Activated T-cell treated with anti-CD3 and anti-CD28 coated beads, Interleukin-2, amount 50 U/mL, for 4 hours (primary cell): ENCODE data around the gene DHX16. TPM values are rescaled to one million over a fixed set of nuclear protein-coding genes. Genes with fewer than 3 reads are reported as not detected.
A peak's percentile ranks its signal among the peaks of the same experiment; 100 is the strongest.

ENCODE experiments used
- ATAC-seq, 2 donors: fragments of 200-7000 bp; cut with Tn5 transposase; one replicate each; pipeline ENCODE4 v1.10.0; 2021
- DNase-seq: peaks from one replicate; pipeline ENCODE4 v3.0.0-alpha.2; 2020
- H3K27me3 Mint-ChIP-seq: one replicate; pipeline ENCODE4 v1.8.0; 2021; ENCODE audit warnings: low read depth, mixed read lengths
- H3K36me3 Mint-ChIP-seq: one replicate; pipeline ENCODE4 v1.8.0; 2022; ENCODE audit warnings: mixed read lengths; ENCODE audit not compliant: insufficient read depth
- H3K4me1 Mint-ChIP-seq: one replicate; pipeline ENCODE4 v1.8.0; 2021; ENCODE audit warnings: low read depth, mixed read lengths
- H3K4me3 Mint-ChIP-seq: one replicate; pipeline ENCODE4 v1.8.0; 2021; ENCODE audit warnings: mild to moderate bottlenecking, moderate library complexity, mixed read lengths
- H3K9me3 Mint-ChIP-seq: one replicate; pipeline ENCODE4 v1.8.0; 2021; ENCODE audit warnings: mixed read lengths
- total RNA-seq, 3 donors: library from RNA; stranded (reverse); gene quantifications; one replicate each; pipeline ENCODE4 v1.2.1, GENCODE V29; 2021

Gene DHX16
- total RNA-seq, 3 donors from 2014 or later: 54.2 to 57.2 (median 54.8) TPM

DNA sequence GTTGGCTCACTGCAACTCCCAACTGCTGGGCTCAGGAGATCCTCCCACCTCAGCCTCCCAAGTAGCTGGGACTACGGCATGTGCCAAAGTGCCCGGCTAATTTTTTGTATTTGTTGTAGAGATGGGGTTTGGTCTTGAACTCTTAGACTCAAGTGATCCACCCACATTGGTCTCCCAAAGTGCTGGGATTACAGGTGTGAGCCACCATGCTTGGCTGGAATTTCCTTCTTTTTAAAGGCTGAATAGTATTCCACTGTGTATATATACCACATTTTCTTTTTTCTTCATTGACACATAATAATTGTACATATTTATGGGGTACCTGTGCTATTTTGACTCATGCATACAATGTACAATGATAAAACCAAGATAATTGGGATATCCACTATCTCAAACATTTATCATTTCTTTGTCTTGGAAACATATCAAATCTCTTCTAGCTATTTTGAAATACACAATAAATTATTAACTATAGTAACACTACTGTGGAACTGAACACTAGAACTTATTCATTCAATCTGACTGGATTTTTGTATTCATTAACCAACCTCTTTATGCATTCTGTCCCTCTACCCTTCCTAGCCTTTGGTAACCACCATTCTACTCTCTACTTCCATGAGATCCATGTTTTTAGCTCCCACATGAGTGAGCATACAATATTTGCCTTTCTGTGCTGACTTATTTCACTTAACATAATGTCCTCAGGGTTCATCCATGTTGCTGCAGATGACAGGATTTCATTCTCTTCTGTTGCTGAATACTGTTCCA, 36.5 kb upstream of the DHX16 start:
- peaks cover 62% of the 10 kb centered on the region for H3K36me3 Mint-ChIP-seq
- H3K9me3 Mint-ChIP-seq: no peaks in the 10 kb centered on the region
- no peaks in the 10 kb centered on the region for H3K27me3 Mint-ChIP-seq
- ATAC-seq (no peak), DNase-seq (no peak)
- H3K4me3 Mint-ChIP-seq: no peak overlapping the region
- peaks cover 11% of the 10 kb centered on the region for H3K4me1 Mint-ChIP-seq

DNA sequence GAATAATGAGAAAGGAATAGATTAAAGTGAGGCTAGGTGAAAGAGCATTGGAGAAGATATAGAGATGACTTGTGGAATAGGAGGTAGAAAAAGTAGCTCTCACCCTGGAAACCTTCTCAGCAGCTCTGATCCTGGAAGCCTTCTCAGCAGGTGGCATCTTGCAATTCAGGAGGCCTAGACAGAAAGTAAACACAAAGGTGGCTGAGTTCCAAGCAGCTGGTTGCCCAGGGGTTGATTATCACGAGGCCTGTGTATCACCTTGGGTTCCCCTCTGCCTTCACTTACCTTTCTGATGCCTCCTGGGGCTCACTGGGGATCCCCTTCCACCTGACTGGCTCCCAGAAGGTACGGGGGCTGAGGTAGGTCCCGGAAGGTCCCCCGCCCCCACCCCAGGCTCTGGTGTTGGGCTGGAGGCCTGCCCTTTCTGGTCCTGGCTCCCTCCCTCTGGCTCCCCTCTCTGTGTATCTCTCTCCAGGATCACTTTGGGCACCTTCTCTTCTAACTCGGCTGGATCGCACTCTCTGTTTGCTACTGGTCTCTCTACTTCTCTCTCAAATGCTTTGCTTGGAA, 34.6 kb upstream of the DHX16 start:
- H3K4me3 Mint-ChIP-seq: no peak overlapping the region
- H3K36me3 Mint-ChIP-seq: peaks cover 61% of the 10 kb centered on the region
- H3K9me3 Mint-ChIP-seq: no peaks in the 10 kb centered on the region
- DNase-seq (no peak), ATAC-seq (no peak)
- no peaks in the 10 kb centered on the region for H3K27me3 Mint-ChIP-seq
- H3K4me1 Mint-ChIP-seq: peaks cover 7% of the 10 kb centered on the region

DNA sequence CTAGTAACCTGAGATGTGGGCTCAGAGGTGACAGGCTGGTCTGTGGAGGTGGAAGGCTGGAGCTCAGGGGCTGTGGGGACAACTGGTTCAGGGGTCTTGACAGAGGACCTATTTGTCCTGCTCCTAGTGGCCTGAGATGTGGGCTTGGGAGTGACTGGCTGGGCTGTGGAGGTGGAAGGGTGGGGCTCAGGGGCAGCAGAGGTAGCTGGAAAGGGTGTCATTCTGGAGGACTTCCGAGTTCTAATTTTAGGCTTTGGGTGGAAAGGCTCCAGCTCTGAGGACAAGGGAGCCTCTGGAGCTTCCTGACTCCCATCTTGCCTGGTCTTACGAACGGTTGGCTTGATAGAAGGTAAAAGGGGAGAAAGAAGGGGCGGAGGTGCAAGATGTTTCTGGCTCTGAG, 32.8 kb upstream of the DHX16 start:
- H3K4me3 Mint-ChIP-seq: no peak overlapping the region
- no peak for DNase-seq
- H3K36me3 Mint-ChIP-seq: peaks cover 48% of the 10 kb centered on the region
- no peaks in the 10 kb centered on the region for H3K9me3 Mint-ChIP-seq
- H3K4me1 Mint-ChIP-seq: no peaks in the 10 kb centered on the region
- H3K27me3 Mint-ChIP-seq: no peaks in the 10 kb centered on the region
- ATAC-seq: no peak

DNA sequence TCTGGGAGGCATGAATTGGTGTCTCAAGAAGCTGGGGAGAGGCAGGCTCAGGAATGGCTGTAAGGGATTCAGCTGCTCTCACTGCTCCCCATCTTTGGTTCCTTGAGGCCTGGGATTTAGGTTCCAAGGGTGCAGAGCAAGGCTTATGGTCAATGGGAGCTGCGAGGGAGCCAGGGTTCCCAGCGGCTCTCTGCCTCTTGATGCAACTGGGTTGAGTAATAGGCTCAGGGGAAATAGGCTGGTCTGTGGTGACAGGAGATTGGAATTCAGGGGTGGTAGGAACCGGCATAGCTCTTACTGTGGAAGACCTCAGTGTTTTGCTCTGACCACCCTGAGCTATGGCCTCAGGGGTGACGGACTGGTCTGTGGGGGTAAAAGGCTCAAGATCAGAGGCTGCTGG, 31.0 kb upstream of the DHX16 start:
- H3K4me3 Mint-ChIP-seq: no peak overlapping the region
- H3K36me3 Mint-ChIP-seq: peaks cover 53% of the 10 kb centered on the region
- no peak for ATAC-seq
- H3K27me3 Mint-ChIP-seq: no peaks in the 10 kb centered on the region
- no peak for DNase-seq
- H3K4me1 Mint-ChIP-seq: no peaks in the 10 kb centered on the region
- no peaks in the 10 kb centered on the region for H3K9me3 Mint-ChIP-seq

DNA sequence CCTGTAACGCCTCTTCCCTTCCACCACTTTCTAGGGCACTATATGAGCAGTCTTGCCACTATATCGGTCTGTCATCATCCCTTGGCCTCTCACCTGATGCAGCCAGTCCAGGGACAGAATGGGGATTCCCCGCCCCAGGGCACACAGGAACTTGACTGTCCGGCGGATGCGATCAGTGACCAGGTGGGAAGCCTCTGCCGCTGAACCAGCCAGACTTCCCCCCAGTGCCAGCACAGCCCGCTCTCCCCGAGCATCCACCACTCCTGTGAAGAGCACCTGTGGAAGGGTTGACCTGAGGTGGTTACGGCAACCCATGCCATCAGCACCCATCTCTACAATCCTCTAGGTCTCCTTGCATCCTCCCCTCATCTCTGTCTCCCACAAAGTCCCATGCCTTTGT, 30.2 kb upstream of the DHX16 start:
- ATAC-seq (no peak), DNase-seq (no peak)
- Mint-ChIP-seq H3K4me1 (no peaks in the 10 kb centered on the region), H3K36me3 (peaks cover 49% of the 10 kb centered on the region), H3K27me3 (no peaks in the 10 kb centered on the region), H3K4me3 (no peak overlapping the region), H3K9me3 (no peaks in the 10 kb centered on the region)

DNA sequence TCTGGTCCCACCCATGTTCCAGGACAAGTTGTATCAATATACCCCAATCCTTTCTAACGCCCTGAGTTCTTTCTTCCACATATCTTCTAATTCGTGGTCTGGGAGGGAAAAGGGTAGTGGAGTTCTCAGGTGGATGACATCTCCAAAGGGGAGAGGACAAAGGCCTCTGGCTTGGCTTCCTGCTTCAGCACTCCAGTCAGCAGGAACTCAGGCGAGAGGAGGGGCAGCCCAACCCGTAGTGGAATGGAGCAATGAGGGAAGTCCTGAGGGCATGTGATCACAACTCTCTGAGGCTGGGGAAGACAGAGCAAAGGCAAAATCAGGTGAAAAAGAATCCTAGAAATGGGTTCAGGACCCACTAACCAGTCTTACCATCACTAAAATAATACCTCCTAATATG, 27.5 kb upstream of the DHX16 start:
- H3K4me1 Mint-ChIP-seq: no peaks in the 10 kb centered on the region
- H3K27me3 Mint-ChIP-seq: no peaks in the 10 kb centered on the region
- ATAC-seq: no peak

DNA sequence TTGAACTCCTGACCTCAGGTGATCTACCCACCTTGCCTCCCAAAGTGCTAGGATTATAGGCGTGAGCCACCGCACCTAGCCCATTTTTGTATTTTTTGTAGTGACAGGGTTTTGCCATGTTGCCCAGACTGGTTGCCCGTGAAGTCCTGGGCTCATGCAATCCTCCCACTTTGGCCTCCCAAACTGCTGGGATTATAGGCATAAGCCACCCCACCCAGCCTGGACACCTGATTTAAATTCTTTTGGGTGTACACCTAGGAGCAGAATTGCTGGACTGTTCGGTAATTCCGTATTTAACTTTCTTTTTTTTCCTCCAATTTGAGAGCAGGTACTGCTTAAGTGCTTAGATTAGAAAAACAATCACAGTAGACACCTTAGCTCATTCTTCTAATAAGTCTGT, 23.6 kb upstream of the DHX16 start:
- no peak overlapping the region for H3K4me3 Mint-ChIP-seq
- DNase-seq: no peak
- H3K9me3 Mint-ChIP-seq: no peaks in the 10 kb centered on the region
- H3K27me3 Mint-ChIP-seq: no peaks in the 10 kb centered on the region
- H3K36me3 Mint-ChIP-seq: peaks cover 6% of the 10 kb centered on the region
- ATAC-seq: no peak
- H3K4me1 Mint-ChIP-seq: peaks cover 6% of the 10 kb centered on the region

More for the DNA sequence above, 27.5 kb upstream of the DHX16 start:
- Mint-ChIP-seq H3K36me3 (peaks cover 34% of the 10 kb centered on the region), H3K4me3 (no peak overlapping the region), H3K9me3 (no peaks in the 10 kb centered on the region)
- no peak for DNase-seq

DNA sequence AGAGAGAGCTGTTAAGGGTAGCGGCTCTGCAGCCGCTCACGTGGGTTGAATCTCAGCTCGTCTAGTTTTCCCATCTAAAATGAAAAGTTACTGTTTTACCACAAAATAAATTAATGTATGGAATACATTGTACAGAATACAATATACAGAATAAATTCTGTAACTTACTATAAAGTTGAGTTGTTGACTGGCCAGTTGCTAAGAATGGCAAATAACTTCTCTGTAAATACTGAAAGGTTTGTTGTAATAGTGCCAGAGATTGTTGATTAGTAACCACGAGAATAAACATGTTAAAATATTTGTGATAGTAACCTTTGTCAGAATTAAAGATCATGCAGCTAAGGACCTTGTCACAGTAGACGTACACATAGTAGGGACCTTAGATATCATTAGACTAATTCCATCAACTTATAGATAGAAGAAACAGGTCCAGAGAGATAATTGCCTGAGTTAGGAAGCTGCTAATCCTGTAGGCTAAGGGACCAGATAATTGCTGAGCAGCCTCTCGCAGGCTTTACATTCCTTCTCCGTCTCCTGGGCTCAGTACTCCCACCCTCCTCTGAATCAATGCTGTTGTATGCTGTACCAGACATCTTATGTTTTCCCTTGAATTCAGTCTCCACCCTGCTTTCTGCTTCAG, 18.5 kb upstream of the DHX16 start:
- ATAC-seq (no peak), DNase-seq (no peak)
- Mint-ChIP-seq H3K4me3 (peak overlapping the region; percentile 82), H3K27me3 (no peaks in the 10 kb centered on the region), H3K36me3 (no peaks in the 10 kb centered on the region), H3K4me1 (peaks cover 44% of the 10 kb centered on the region), H3K9me3 (no peaks in the 10 kb centered on the region)

DNA sequence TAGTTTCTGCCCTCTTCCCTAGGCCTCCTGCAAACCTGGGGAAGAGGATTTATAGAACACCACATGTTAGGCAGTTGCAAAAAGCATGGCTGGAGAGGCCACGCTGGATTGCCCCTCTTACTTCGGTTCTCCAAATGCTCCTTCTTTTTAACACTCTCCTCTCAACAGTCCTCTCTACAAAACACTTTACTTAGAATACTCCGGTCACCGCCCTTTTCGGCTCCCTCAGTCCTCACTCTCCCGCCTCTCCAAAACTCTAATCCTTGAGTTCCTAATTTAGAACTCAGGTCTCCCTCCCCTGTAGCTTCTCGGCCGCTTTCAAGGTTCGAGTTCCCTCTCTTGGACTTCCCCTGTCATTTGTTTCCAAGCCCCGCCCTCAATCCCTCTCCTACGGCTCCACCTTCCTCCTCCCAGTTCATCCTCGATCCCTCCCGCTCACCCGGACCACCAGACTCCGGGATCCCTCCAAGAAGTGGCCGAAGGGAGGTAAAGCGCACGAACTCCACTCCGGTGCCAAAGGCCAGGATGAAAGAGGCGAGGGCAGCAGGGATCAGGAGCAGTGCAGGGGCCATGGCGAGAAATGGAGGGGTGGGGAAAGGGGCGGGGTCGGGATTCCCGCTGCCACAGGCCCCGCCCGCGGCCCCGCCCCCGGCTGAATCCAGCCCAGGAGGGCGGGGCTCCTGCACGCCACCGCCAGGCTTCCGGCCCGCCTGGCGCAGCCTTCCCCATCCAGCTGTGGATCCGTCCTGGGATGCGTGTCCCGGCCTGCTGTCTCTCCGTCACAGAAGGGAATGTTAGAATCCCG, 17.8 kb upstream of the DHX16 start, which contains the start of gene NRM:
Gene NRM (minus strand): TSS at position 582 of the 805 bp plus-strand sequence. CDS start 10 bp downstream, at position 572.
- ATAC-seq (peak; percentile 49 to 57), DNase-seq (peak; percentile 69)
- Mint-ChIP-seq H3K4me1 (peaks cover 44% of the 10 kb centered on the region), H3K9me3 (no peaks in the 10 kb centered on the region), H3K27me3 (no peaks in the 10 kb centered on the region), H3K36me3 (peaks cover under 1% of the 10 kb centered on the region), H3K4me3 (peak within 1 kb of the TSS; percentile 82)

DNA sequence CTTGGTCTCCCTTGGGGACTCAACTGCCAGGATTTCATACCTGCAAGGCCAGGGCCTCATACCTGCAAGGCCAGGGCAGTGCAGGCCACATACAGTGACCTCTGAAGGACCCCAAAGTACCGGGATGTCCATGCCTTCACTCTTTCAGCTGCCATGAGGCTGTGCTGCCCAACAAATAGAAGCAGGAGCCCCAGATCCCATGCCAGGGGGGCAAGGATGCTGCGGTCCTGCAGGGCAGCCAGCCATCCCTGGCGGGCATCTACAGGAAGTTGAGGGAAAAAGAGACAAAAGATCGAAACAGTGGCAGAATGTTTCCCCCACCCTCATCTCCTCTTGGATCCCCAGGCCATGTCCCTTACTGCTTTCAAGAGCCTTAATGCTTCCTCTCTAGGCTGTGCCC, 17.2 kb upstream of the DHX16 start:
- Mint-ChIP-seq H3K27me3 (no peaks in the 10 kb centered on the region), H3K4me1 (peaks cover 44% of the 10 kb centered on the region), H3K4me3 (peak overlapping the region; percentile 82), H3K9me3 (no peaks in the 10 kb centered on the region), H3K36me3 (peaks cover 6% of the 10 kb centered on the region)
- no peak for ATAC-seq
- no peak for DNase-seq

DNA sequence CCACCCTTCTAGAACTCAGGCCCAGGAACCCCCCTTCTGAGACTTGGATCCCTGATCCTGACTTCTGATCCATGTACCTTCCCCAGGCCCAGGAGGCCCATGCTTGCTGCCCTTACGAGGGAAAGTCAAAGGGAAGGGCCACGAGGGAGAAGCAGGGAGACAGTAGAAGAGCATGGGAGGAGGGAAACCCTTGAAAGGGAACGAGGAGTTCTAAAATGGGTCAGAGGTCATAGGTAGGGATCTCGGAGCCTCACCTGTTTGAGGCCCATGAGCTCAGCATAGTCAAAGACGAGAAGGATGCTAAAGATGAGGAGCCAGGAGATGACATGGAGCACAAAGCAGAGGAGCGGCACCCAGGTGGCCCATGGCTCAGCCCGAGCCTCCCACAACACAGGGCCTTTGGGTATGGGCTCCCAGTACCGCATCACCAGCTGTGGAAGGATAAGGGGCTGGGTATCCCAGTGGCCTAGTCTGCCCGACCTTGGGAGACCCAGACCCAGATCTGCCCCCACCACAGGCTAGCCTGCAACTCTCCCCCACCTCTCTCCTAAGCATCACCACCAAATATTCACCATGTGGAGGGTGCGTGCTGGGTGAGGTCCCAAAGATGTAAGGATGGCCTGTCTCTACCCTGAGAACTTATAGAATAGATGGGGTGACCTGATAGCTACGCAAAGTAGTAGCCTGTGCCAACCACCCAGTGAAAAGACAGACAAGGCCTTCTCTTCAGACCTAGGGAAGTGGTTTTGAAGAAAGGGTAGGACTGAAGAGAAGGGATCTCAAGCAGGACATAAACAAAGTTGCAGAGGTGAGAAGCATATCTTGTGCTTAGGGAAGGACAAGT, 16.4 kb upstream of the DHX16 start:
- peaks cover 9% of the 10 kb centered on the region for H3K36me3 Mint-ChIP-seq
- H3K27me3 Mint-ChIP-seq: no peaks in the 10 kb centered on the region
- no peaks in the 10 kb centered on the region for H3K9me3 Mint-ChIP-seq
- peaks cover 44% of the 10 kb centered on the region for H3K4me1 Mint-ChIP-seq
- peak overlapping the region; percentile 100 for H3K4me3 Mint-ChIP-seq
- ATAC-seq (no peak), DNase-seq (no peak)

DNA sequence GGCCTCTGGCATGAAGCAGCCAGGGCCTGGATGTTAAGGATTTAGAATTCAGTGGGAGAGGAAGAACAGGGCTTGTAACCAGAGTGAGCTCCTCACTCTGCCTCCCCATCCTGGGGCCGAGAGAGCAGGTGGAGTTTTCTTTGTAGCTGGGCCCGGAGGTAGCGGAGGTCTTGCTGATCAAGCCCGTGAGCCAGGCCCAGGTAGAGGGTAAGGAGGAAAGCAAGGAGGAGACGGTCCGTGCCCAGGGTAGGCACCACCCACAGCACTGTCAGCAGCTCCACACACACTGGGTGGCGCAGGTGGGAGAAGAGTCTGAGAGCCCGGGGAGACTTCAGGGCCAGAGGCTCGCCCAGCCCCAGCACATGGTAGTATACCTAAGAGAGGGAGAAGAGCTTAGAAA, 15.8 kb upstream of the DHX16 start:
- Mint-ChIP-seq H3K27me3 (no peaks in the 10 kb centered on the region), H3K4me3 (peak overlapping the region; percentile 100), H3K9me3 (no peaks in the 10 kb centered on the region), H3K36me3 (peaks cover 14% of the 10 kb centered on the region), H3K4me1 (peaks cover 44% of the 10 kb centered on the region)
- ATAC-seq (no peak), DNase-seq (no peak)

DNA sequence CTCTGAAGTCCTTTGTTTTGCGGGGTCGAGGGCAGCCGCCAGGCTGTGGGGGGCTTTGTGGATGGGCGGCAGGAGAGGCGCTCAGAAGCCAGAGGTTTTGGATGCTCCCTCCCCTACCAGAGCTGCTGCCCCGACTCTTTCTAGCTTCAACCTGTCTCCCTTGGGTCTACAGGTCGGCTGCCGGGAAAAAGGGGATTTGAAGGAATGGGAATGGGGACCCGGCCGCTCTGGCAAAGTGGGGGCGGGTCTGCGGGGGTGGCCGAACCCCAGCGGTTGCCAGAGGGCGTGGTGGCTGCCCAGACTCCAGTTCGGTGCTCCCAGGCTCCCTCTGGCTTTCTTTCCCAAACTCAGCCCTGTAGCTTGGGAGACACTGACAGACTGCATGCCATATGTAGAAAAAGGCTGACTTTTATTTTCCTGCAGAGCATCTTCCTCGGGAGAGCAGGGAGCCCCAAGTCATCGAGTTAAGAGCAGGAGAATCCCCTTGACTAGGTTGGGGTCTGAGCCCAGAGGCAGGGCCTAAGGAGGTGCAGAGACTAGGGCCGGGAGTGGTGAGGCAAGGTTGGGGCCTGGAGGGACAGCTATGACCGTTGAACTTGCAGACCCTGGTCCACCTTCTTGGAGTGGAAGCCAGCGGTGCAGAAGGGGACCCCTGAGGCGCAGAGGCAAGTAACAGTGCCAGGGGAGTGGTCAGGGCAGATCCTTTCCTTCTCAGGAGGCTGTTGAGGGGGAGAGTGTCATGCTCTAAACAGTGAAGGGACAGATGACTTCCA, 15.0 kb upstream of the DHX16 start:
- no peaks in the 10 kb centered on the region for H3K27me3 Mint-ChIP-seq
- H3K4me3 Mint-ChIP-seq: peak overlapping the region; percentile 100
- no peaks in the 10 kb centered on the region for H3K9me3 Mint-ChIP-seq
- peaks cover 18% of the 10 kb centered on the region for H3K36me3 Mint-ChIP-seq
- ATAC-seq (no peak), DNase-seq (no peak)
- H3K4me1 Mint-ChIP-seq: peaks cover 44% of the 10 kb centered on the region
